Erythroblast (primary cell): ENCODE data around the gene GALNT9.

Experiments
- DNase-seq, 2 experiments: peaks; one replicate each; lab custom pipeline; 2025; lab: John Stamatoyannopoulos, UW
- GATA1 ChIP-seq: IDR thresholded peaks from 2 replicates; pipeline ENCODE4 v1.6.1; 2011; ENCODE audit warnings: low read depth, mild to moderate bottlenecking, control low read depth, low read length, moderate library complexity
- POLR2A ChIP-seq: IDR thresholded peaks from 2 replicates; pipeline ENCODE4 v1.6.1; 2011; ENCODE audit warnings: mild to moderate bottlenecking, low read length

The GALNT9 gene

GRCh38 chr12:132319991-132320570, 9.3 kb downstream of the GALNT9 start:
- no peak for DNase-seq
- TF ChIP-seq GATA1: no peak
- no peak for TF ChIP-seq POLR2A

DNA sequence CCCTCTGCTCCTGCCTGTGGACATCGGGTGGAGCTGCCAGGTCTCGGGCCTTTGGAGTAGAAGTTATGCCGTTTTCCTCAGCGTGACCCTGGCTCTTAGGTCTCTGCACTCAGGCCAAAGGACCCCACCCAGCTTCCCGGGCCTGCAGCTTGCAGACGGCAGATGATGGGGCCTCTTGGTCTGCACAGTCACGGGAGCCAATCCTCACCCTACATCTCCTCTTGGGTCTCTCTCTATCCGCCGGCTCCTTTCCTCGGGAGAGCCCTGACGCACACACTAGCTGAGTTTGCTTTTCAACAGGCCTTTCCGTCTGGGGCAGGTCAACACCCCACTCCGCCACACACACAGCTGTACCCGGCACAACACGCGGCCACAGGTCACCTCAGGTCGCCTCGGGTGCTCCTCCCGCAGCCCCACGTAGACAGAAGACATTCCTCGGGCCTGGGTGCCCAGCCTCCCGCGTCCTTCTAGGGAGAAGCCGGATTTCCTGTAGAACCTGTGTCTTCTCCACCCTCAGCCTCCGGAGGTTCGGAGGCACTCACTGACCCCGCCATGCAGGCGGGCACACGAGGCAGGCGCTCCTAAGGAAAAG, 9.9 kb downstream of the GALNT9 start:
- TF ChIP-seq POLR2A (no peak), GATA1 (no peak)

DNA sequence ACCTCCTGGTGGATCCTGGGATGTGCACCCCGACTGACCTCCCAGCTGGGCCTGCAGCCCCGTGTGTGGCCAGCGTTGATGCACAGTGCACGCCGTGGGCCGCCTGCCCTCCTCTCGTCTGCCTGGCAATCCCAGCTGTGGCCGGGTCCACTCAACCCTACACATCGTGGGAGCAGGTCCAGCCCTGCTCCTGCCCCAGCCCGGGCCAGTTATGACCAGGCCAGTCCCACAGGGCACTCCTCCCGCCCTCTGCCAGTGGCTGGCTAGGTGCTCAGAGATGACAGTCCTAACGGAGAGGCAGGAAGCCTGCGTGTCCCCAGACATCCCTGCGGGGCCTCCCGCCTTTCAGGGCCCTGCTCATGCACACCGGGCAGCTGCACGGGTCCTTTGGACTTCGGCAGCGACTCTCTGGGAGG, 10.8 kb downstream of the GALNT9 start:
- TF ChIP-seq POLR2A (no peak), GATA1 (no peak)

More for the DNA sequence above, 9.9 kb downstream of the GALNT9 start:
- no peak for DNase-seq

GRCh38 chr12:132318135-132318534, 11.3 kb downstream of the GALNT9 start:
- TF ChIP-seq POLR2A (no peak), GATA1 (no peak)
- no peak for DNase-seq

More for the DNA sequence above, 10.8 kb downstream of the GALNT9 start:
- no peak for DNase-seq

- no peak for TF ChIP-seq POLR2A
- no peak for TF ChIP-seq GATA1
- DNase-seq: no peak
These were observed 12.0 kb downstream of the GALNT9 start for GRCh38 chr12:132317233-132317938.

DNA sequence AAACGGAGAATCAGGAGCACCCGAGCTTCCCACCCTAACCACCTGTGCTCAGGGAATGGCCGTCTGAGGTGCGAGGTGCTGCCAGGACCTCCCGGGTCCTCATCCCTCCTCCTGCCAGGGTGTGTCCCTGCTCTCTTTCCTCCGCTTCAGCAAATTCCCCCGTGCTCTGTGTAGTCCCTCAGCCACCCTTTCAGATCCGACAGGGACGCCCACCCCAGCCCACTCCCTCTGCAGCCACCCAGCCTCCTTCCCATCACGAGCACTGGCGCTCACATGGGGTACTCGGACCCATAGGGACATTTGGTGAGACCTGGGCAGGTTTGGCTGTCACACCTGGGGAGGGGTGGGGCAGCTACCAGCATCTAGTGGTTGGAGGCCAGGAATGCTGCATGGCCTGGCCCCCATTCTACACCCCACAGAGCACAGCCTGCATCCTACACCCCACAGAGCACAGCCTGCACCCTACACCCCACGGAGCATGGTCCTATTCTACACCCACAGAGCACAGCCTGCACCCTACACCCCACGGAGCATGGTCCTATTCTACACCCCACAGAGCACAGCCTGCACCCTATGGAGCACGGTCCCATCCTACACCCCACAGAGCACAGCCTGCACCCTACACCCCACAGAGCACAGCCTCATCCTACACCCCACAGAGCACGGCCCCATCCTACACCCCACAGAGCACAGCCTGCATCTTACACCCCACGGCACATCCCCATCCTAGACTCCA, 12.7 kb downstream of the GALNT9 start:
- TF ChIP-seq GATA1 (no peak), POLR2A (no peak)
- DNase-seq: no peak

DNA sequence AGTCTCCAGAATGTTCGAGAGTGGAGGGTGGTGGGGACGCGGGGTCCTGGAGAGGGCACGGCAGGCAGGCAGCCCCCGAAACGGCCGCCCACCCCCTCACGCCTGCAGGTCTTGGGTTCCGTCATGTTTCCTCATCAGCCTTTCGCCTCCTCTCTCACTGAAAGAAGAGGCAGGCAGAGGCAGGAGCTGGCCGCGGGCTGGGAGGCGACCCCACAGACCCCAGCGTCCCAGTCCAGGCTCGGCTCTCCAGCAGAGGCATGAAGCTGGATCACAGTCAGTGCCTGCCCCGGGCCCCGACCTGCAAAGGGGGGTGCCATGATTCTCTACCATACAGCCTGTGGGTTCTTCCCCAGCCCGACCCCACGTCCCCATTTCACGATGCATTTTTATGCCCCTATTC, 13.4 kb downstream of the GALNT9 start:
- no peak for DNase-seq
- TF ChIP-seq POLR2A: no peak
- no peak for TF ChIP-seq GATA1

DNA sequence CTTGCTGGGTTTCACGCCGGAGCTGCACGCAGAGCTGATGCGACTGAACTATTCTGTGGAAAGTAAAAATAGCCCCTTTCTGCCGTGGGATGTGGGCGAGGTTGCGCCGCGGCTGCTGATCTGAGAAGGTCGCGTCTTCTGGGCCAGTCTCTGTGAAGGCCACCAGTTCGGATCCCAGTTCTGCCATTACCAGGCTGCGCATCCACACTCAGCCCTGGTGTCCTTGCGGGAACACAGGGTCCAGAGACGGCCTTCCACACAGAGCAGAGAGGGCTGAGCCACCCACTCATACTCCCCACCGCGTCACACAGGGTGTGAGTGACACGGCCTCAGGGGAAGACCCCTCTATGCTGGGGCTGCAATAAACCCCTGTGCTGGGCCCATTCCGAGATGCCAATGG, 13.9 kb downstream of the GALNT9 start:
- no peak for DNase-seq
- no peak for TF ChIP-seq POLR2A
- TF ChIP-seq GATA1: no peak

GRCh38 chr12:132314516-132315233, 14.7 kb downstream of the GALNT9 start:
- TF ChIP-seq POLR2A (no peak), GATA1 (no peak)
- no peak for DNase-seq

GRCh38 chr12:132314035-132314434, 15.4 kb downstream of the GALNT9 start:
- TF ChIP-seq POLR2A (no peak), GATA1 (no peak)
- DNase-seq: no peak

- TF ChIP-seq POLR2A: no peak
- TF ChIP-seq GATA1: no peak
- DNase-seq: no peak
These were observed 16.2 kb downstream of the GALNT9 start for GRCh38 chr12:132313182-132313581.

DNA sequence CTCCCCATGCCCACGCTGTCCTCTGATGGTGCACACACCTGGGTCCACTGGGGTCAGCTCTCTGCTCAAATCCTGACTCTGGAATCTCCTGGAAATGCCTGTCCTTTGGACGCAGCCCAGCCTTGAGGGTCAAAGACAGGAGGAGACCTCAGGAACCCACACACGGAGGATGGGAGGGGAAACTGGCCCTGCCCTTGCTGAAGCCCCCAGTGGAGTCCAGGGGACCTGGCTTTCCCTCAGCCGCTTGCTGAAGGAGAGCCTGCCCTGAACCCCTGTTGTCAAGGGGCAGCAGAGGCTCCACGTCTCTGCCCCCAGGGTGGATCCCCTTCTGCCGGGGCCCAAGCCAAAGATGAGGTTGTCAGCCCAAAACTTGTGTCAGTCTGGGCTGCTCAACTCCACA, 16.9 kb downstream of the GALNT9 start:
- no peak for DNase-seq
- TF ChIP-seq GATA1: no peak
- no peak for TF ChIP-seq POLR2A
